NCI-H2227 (cell line): ENCODE results near the gene ZNF611.
"Not testable (repeated sequence)": the region's sequence is repeated elsewhere in the genome, so short reads cannot be mapped to it uniquely, and the experiment has no call there.

ENCODE experiments used
- DNase-seq: peaks from one replicate; lab custom pipeline; 2025; ENCODE audit not compliant: unreplicated experiment; lab: John Stamatoyannopoulos, UW

ZNF611 gene

DNA sequence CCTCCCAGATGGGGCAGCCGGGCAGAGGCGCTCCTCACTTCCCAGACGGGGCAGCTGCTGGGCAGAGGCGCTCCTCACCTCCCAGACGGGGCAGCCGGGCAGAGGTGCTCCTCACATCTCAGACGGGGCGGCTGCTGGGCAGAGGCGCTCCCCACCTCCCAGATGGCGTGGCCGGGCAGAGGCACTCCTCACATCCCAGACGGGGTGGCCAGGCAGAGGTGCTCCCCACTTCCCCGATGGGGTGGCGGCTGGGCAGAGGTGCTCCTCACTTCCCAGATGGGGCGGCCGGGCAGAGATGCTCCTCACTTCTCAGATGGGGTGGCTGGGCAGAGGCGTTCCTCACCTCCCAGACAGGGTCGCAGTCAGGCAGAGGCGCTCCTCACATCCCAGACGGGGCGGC is 14.3 kb downstream of the ZNF611 start:
- not testable (repeated sequence) for DNase-seq

DNA sequence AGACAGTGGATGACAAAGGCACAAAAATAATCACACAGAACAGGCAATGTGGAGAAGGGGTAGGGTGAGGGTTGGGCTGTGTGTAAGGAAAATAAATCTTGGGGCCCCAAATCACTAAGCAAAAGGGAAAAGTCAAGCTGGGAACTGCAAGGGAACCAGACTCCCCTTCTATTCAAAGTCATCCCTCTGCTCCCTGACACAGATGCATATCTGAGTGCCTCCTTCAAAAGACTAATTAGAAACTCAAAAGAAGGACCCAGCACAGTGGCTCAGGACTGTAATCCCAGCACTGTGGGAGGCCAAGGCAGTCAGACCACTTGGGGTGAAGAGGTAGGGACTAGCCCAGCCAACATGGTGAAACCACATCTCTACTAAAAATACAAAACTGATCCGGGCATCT is 18.3 kb downstream of the ZNF611 start:
- no peak for DNase-seq

- not testable (repeated sequence) for DNase-seq
Observed at GRCh38 chr19:52715902-52716301, 18.9 kb downstream of the ZNF611 start.

GRCh38 chr19:52715330-52715729 is 19.5 kb downstream of the ZNF611 start:
- not testable (repeated sequence) for DNase-seq

GRCh38 chr19:52713051-52713450 is 21.8 kb downstream of the ZNF611 start:
- not testable (repeated sequence) for DNase-seq

DNA sequence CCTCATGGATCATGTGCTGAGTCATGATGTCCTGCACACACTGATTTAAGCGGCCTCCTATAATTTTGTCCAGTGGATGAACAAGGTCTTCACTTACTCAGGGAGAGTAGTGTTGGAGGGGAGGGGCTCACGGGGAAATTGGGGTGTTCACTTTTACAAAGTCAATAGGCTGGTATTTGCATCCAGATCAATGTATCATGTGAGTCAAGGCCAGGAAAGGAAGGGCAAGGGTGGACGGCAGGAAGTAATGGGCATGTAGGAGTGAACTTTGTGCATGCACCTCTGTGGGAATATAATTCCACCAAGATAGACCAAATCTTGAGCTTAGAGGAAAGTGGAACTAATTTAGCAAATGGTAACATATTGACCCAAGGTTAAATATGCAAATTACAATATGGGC is 23.2 kb downstream of the ZNF611 start:
- not testable (repeated sequence) for DNase-seq

DNA sequence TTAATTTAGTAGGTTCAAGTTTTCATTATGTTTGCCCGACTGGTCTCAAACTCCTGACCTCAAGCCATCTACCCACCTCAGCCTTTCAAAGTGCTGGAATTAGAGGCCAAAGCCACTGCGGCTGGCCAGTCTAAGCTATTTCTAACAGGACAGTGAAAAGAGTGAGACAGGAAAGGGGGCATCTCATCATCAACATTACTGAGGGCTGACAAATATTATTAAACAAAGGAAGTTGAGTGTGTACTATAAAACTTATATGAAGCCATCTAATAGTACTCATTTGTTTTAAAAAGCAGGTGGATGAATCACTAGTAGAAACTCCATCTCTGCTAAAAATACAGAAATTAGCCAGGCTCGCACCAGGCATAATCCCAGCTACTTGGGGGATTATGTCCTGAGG is 24.3 kb downstream of the ZNF611 start:
- no peak for DNase-seq

GRCh38 chr19:52705615-52706014 is 29.2 kb downstream of the ZNF611 start:
- not testable (repeated sequence) for DNase-seq

DNA sequence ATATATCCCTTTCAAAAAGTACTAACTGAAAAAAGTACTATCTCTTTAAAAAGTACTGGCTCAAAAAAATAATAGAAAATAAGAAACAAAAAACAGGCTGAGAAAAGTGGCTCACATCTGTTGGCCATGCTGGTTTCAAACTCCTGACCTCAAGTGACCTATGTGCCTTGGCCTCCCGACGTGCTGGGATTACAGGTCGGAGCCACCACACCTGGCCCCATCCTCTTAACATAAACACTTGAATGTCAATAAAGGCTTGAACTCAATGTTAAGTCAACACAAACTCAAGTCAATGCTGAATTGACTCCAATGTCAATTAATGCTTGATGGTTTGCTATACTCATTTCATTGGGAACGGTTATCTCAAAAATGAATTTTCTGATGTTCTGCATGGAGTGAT is 30.9 kb downstream of the ZNF611 start:
- DNase-seq = no peak

GRCh38 chr19:52700673-52701072 is 34.2 kb downstream of the ZNF611 start:
- no peak for DNase-seq

DNA sequence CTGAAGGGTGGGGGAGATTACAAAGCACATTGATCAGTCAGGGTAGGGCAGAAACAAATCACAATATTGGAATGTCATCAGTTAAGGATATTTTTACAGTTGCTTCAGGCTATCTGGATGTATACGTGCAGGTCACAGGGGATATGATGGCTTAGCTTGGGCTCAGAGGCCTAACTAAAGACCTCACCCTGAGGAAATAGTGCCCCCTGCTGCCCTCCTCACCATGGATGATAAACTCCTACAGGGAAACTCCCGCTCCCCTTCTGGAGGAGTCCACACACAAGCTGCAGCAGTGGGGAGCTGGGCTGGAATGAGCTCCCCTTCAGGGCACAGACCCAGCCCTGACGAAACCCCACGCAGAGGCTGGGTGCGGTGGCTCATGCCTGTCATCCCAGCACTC is 35.3 kb downstream of the ZNF611 start:
- DNase-seq = not testable (repeated sequence)

DNA sequence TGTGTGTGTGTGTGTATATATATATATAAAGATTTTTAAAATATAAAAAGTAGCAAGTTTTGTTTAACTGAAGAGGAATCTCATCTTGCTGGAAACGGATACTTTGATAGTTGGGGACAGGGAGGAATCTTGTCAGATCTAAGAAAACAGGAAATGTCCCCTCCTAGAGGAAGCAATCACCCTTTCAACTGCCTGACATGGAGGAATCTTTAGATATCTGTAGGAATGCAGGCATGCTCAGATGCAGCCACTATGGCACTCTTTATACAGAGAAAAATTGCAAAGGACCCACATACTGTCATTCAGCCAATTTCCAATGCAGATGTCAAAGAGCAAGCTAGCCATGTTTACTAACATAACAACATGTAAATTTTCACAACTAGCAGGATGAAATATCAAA is 38.8 kb downstream of the ZNF611 start:
- DNase-seq = no peak

DNA sequence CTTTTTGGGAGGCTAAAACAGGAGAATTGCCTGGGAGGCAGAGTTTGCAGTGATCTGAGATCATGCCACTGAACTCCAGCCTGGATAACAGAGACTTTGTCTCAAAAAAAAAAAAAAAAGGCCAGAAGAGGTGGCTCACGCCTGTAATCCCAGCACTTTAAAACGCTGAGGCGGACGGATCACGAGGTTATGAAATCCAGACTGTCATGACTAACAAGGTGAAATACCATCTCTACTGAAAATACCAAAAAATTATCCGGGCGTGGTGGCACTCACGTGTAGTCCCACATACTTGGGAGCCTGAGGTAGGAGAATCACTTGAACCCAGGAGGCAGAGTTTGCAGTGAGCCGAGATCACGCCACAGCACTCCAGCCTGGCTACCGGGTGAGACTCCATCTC is 39.9 kb downstream of the ZNF611 start:
- DNase-seq = no peak

- not testable (repeated sequence) for DNase-seq
Observed at GRCh38 chr19:52694281-52694680, 40.6 kb downstream of the ZNF611 start.

DNA sequence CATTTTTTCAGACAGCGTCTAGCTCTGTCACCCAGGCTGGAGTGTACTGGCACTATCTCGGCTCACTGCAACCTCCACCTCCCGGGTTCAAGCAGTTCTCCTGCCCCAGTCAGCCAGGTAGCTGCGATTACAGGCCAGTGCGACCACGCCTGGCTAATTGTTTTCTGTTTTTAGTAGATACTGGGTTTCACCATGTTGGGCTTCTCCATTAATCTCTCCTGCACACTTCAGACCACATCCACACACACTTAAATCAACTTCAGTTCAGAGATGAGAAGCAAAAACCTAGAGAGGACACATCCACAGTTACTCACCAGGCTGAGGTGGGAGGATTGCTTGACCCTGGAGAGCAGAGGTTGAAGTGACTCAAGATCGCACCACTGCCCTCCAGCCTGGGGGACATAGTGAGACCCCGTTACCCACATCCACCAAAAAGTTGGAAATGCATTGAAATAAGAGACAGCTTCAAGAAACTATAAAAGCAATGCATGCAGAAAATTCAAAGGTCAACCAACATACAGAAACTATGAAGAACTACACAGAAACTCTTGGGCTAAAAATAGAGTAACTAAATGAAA is 42.3 kb downstream of the ZNF611 start:
- no peak for DNase-seq

- no peak for DNase-seq
Observed at GRCh38 chr19:52691737-52692136, 43.1 kb downstream of the ZNF611 start.

DNA sequence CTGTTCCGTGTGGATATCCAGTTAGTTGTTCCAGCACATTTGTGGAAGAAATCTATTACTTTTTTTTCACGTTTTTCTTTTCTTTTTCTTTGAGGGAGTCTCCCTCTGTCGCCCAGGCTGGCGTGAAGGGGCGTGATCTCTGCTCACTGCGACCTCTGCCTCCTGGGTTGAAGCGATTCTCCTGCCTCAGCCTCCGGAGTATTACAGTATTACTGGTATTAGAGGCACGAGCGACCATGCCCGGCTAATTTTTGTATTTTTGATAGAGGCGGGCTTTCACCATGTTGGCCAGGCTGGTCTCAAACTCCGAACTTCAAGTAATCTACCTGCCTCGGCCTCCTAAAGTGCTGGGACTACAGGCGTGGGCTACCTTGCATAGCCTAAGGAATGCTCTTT is 43.6 kb downstream of the ZNF611 start:
- DNase-seq = no peak

DNA sequence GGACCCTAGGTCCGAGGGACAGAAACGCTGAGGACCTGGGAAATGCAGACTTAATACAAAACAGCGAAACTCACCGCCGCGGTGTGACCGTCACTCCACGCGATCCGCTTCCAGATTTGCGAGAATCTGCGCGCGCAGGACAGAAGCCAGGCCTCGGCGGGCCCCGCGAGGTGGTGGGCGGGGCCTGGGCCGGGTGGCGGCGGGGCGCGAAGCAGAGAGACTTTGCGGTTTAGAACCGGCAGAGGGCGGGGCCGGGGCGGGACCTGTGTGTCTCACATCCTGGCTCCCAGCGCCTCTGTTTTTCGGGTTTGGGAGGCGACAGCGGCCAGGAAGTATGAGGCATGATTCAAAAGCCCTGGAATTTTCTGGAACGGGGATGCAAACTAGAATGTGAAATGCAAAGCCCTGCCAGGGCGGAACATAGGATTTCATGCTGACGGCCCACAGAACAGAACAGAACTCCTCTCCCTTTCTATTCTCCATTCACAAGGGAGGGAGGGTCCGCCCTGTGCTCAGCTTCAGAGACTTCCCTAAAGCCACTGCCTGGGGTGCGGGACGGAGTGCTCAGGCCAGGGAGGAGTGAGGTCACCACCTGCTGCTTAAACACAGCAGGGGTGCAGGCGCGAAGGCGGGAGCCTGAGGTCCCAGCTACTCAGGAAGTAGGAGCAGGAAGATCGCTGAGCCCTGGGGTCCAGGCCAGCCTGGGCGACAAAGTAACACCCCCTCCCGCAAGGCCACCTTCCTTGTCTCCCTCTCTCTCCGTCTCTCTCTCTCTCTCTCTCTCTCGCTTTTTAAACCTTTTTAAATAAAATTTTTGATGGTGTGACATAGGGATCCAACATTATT is 44.3 kb downstream of the ZNF611 start:
- DNase-seq = peak; percentile 83

DNA sequence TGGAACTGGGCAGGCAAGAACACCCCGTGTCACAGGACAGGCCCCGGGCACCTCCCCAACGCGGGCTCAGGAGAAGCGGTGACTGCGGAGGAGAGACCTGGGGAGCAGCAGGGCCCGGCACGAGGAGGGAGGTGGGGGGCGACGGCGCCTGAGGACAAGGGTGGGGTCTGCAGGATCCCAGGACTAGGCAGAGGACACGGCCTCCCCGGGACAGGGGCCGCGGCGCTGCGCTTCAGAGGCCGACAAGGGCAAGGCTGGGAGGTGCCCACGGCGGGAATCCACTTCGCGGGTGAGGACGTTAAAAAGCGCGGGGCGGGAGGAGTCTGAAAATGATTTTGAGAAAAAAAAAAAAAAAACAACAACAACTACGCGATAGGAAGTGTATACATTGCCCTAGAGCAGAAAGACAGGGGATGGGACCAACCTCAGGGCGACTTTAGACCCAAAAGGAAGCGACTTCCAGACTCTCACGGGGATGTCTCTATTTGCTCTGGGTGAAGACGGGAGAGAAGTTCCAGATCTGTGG is 44.9 kb downstream of the ZNF611 start:
- peak; percentile 29 for DNase-seq

- not testable (repeated sequence) for DNase-seq
Observed at GRCh38 chr19:52688925-52689796, 45.7 kb downstream of the ZNF611 start.

GRCh38 chr19:52688335-52688734 is 46.5 kb downstream of the ZNF611 start:
- no peak for DNase-seq
